ENCODE results near the gene PTPRN2.
"Not testable (repeated sequence)": the region's sequence is repeated elsewhere in the genome, so short reads cannot be mapped to it uniquely, and the experiment has no call there.

PTPRN2 gene

GRCh38 chr7:158166386-158167340 lies 421.0 kb downstream of the PTPRN2 start:
- no peak for DNase-seq (ENCODE audit: low read depth)

- no peak for DNase-seq (ENCODE audit: low read depth)
Measured at GRCh38 chr7:158165711-158166110, 421.9 kb downstream of the PTPRN2 start.

GRCh38 chr7:158164101-158165095 lies 423.2 kb downstream of the PTPRN2 start:
- no peak for DNase-seq (ENCODE audit: low read depth)

GRCh38 chr7:158161194-158161593 lies 426.4 kb downstream of the PTPRN2 start:
- DNase-seq (ENCODE audit: low read depth) = no peak

- DNase-seq (ENCODE audit: low read depth) = no peak
Measured at GRCh38 chr7:158160199-158160598, 427.4 kb downstream of the PTPRN2 start.

- DNase-seq (ENCODE audit: low read depth) = no peak
Measured at GRCh38 chr7:158157460-158157859, 430.2 kb downstream of the PTPRN2 start.

GRCh38 chr7:158151273-158151672 lies 436.4 kb downstream of the PTPRN2 start:
- DNase-seq (ENCODE audit: low read depth) = not testable (repeated sequence)

GRCh38 chr7:158150234-158150633 lies 437.4 kb downstream of the PTPRN2 start:
- DNase-seq (ENCODE audit: low read depth) = no peak

- DNase-seq (ENCODE audit: low read depth) = not testable (repeated sequence)
Measured at GRCh38 chr7:158147431-158147830, 440.2 kb downstream of the PTPRN2 start.

GRCh38 chr7:158145370-158145769 lies 442.3 kb downstream of the PTPRN2 start:
- no peak for DNase-seq (ENCODE audit: low read depth)

- no peak for DNase-seq (ENCODE audit: low read depth)
Measured at GRCh38 chr7:158143196-158144120, 444.2 kb downstream of the PTPRN2 start.

GRCh38 chr7:158142657-158143056 lies 445.0 kb downstream of the PTPRN2 start:
- no peak for DNase-seq (ENCODE audit: low read depth)

- DNase-seq (ENCODE audit: low read depth) = no peak
Measured at GRCh38 chr7:158141806-158142518, 445.7 kb downstream of the PTPRN2 start.

- no peak for DNase-seq (ENCODE audit: low read depth)
Measured at GRCh38 chr7:158141221-158141582, 446.4 kb downstream of the PTPRN2 start.

- DNase-seq (ENCODE audit: low read depth) = no peak
Measured at GRCh38 chr7:158140538-158141220, 446.9 kb downstream of the PTPRN2 start.

GRCh38 chr7:158139499-158139898 lies 448.1 kb downstream of the PTPRN2 start:
- no peak for DNase-seq (ENCODE audit: low read depth)

- no peak for DNase-seq (ENCODE audit: low read depth)
Measured at GRCh38 chr7:158138329-158138597, 449.4 kb downstream of the PTPRN2 start.

GRCh38 chr7:158137516-158138328 lies 449.9 kb downstream of the PTPRN2 start:
- DNase-seq (ENCODE audit: low read depth) = no peak

GRCh38 chr7:158135931-158136330 lies 451.7 kb downstream of the PTPRN2 start:
- no peak for DNase-seq (ENCODE audit: low read depth)

- DNase-seq (ENCODE audit: low read depth) = no peak
Measured at GRCh38 chr7:158134824-158135223, 452.8 kb downstream of the PTPRN2 start.
